SHP77 (cell line): ENCODE measurements around the gene KCNG2.

Source experiments
- DNase-seq, 2 experiments: peaks; one replicate each; lab custom pipeline; 2025; lab: John Stamatoyannopoulos, UW

Gene KCNG2

DNA sequence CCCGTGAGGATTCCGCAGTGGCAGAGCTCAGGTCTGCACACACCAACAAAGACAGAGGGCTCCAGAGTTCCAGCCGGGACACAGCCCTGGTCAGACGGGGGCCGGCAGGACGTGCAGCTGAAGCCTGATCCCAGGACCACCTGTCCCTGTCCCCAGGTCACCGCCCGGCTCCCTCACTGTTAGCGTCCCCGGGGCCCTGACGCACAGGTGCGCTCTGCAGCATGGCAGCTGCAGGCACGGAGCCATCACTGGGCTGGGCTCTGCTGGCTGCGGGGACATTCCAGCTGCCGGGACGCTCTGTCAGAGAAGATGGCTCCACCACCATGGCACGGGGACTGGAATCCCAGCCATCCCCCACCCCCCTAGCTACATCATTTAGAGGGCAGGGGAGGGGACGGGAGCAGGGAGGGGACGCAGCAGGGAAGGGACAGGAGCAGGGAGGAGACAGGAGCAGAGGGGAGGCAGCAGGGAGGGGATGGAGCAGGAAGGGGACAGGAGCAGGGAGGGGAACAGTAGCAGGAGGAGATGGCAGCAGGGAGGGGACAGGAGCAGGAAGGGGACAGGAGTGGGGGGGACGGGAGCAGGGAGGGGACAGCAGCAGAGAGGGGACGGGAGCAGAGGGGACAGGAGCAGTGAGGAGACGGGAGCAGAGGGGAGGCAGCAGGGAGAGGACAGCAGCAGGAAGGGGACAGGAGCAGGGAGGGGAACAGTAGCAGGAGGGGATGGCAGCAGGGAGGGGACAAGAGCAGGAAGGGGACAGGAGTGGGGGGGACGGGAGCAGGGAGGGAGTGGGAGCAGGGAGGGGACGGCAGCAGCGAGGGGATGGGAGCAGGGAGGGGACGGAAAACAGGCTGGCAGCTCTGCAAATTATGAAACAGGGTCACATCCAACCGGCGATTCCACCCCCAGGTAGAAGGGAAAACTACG is 113.9 kb downstream of the KCNG2 start:
- no peak for DNase-seq

DNA sequence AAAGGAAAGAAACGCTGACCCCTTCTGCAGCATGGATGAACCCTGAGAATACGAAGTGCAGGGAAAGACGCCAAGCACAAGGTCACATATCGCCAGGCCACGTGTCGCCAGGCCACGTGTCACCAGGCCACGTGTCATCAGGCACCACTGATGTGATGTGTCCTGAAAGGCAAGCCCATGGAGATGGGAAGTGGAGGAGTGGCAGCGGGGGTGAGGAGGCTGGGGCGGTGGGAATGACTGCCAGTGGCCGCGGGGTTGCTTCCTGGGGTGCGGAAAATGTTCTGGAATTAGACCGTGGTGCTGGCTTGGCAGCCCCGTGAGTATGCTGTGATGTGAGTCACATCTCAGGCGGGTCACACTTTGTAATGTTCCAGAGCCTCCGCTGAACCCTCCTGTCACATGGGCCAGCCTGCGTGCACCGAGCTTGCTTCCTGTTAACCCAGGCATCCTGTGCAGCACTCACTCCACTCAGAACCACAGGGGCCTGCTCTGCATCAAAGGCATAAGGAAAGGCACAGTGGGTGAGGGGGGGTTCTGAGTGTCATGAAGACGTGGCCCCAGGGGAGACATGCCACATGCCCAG is 114.8 kb downstream of the KCNG2 start:
- no peak for DNase-seq

DNA sequence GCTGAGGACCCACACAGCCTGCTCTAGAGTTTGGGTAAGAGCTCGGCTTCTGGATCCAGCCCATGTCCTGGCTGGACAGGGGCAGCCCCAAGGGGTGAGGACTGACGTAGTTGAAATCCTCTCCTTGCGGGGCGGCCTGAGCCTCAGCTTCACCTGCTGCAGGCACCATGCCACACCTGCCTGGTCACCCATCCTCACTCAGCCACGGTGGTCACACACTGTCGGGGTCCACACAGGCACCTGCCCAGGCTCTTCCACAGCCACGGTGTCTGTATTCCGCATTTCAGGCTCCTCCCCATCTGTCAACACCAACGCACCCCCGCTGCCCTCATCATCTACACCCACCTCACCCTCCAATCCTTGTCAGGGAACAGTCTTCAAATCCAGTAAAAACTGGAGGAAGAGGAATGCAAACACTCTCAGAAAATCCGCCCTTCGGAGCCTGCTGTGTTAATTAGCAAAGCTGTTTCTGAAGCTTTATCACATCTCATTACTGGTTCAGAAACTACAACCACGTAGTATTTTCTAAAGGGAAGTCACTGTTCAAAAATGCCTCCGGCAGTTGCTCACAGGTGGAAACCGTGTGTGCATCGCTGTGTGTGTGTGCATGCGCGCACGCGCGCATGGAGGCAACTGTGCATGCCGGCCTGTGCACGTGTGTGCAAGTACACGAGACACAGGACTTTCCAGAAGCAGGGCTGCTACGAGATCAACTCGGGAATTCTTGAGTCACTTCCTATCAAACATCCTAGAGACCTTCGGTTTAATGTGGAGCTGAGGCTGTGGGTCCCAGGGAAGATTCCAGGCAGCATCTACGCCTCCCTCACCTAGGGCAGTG is 115.5 kb downstream of the KCNG2 start:
- DNase-seq, result no peak

- no peak for DNase-seq
Measured at GRCh38 chr18:79914614-79915160, 116.9 kb downstream of the KCNG2 start.

DNA sequence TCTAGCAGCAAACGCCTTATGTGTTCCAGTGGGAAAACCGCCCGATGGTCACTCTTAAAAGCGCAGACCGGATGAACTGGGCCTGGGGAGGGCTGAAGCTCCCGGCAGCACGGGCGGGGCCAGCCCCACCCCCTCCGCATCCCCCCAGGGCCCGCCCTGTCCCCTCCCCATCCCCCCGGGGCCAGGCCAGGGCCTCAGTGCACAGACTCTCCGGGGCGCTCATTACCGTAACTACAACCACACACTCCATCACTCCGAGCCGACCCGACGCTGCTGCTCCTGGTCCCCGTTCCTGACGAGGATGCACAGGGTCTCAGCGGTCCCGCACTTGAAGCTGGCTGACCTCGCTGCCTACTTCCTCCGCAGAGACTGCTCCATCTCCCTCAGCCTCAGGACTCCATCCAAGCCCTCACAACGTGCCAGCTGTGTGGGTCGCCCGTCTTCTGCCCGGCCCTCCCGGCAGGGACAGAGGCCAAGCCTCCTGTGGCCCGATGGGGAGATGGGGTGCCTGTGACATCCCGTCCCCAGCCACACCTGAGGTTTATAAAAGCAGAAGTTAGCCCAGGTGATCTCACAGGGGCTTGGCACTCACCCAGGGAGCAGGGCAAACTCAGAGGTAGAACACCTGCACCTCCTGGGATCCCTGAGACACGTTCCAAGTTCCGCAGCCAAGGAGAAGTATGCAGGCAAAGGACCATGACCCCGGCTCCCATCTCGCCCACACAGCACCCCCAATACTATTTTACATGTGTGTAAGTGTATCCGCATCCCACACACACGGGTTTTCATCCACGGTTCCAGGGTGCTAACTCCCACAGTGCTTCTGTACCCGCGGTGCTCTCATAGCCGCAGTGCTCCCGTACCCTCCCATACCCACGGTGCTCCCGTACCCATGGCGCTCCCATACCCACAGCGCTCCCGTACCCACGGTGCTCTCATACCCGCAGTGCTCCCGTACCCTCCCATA is 117.7 kb downstream of the KCNG2 start:
- no peak for DNase-seq

DNA sequence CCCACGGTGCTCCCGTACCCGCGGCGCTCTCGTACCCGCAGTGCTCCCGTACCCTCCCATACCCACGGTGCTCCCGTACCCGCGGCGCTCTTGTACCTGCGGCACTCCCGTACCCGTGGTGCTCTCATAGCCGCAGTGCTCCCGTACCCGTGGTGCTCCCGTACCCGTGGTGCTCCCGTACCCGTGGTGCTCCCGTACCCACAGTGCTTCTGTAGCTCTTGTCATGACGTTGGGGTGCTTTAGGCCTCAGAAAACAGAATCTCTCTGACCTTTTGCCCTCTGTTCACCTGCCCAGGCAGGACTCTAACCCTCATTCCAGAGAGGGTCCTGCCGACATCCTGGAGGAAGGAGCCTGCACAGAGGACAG is 118.4 kb downstream of the KCNG2 start:
- DNase-seq, result no peak

- no peak for DNase-seq
Measured at GRCh38 chr18:79916546-79917168, 118.9 kb downstream of the KCNG2 start.

DNA sequence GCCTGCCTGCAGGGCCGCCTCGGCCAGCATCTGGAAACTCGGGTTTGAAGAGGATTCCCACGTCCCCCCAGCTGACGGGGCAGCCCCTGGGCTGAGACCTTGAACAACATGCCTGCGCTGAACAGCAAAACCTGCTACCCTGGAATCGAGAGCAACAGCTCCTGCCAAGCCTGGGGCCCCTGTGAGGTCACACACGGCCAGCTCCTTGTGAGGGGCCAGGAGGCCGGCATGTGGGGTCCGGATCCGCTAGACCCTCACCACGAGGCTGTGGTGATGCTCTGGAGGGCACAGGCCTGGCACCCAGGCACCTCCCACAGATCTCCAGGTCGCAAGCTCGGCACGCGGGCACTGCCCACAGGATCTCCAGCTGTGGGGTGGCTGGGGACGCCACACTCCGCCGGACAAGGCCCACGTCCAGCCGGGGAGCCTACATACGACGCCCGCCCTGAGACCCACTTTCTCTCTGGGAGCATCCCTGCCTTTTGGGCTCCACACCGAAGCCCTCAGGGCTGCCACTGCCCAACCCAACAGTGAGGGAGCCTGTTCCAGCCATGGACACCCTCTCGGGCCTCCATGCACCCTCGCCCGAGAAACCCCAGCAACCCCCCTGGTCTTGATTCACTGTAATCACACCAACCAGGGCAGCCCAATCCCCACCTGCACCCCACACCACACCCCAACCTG is 119.6 kb downstream of the KCNG2 start:
- no peak for DNase-seq

DNA sequence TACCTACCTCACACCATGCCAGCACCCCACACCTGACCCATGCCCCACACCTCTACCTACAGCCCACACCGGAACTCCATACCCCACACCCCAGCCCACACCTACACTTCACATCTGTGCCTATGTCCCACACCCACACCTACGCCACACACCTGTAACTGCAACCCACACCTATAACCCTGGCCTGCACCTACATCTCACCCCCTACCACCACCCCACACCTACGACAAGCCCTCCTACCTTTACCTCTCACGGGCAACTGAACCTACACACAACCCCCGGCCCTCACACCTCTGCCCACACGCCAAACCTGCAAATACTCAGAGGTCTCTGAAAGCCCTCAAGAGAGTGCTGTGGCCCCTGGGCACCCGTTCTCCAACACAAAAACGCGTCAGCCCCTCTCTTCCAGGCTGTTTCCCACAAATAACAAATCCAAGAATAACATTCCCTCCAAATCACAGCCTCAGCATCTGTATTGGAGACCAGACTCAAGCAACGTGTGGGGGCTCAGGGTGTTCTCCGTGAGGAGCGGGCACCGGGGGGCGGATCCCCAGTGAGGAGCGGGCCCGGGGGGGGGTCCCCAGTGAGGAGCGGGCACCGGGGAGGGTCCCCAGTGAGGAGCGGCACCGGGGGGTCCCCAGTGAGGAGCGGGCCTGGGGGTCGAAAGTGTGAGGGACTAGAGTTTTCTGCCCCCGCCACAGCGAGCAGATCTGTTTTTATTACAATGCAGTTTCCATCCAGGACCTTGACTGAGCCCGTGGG is 120.3 kb downstream of the KCNG2 start:
- DNase-seq, result no peak

GRCh38 chr18:79918615-79919011 is 120.9 kb downstream of the KCNG2 start:
- DNase-seq, result no peak

- DNase-seq, result no peak
Measured at GRCh38 chr18:79919089-79919488, 121.4 kb downstream of the KCNG2 start.

GRCh38 chr18:79921984-79922965 is 124.5 kb downstream of the KCNG2 start:
- no peak for DNase-seq

- DNase-seq, result no peak
Measured at GRCh38 chr18:79922971-79923411, 125.3 kb downstream of the KCNG2 start.

DNA sequence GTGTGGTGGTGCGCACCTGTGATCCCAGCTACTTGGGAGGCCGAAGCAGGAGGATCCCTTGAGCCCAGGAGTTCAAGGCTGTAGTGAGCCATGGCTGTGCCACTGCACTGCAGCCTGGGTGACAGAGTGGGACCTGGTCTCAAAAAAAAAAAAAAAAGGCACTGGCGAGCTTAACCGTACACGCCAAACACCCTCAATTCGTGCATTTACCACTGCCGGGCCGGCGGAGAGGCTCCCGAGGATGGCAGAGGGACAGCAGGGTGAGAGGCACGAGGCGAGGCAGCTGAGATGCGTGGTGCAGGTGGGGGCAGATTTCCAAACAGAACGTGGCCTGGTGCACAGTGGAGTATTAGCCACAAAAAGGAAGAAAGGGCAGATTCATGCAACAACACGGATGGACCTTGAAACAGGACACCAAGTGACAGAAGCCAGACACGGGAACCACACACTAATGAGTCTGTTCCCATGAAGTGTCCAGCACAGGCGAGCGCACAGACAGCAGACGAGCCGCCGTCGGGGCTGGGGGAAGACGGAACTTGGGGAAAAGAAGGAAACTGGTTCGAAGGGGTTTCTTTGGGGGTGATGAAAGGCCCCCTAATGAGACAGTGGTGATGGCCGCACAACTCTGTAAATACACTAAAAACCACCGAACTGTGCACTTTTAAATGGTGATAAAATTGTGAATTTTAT is 126.3 kb downstream of the KCNG2 start:
- no peak for DNase-seq

- DNase-seq, result no peak
Measured at GRCh38 chr18:79924814-79925731, 127.3 kb downstream of the KCNG2 start.

GRCh38 chr18:79926306-79926705 is 128.6 kb downstream of the KCNG2 start:
- DNase-seq, result no peak
